Hepatocyte (in vitro differentiated cells): ENCODE data around the gene TAS2R10.

ENCODE experiments used
- EZH2 ChIP-seq: fragments of 200-600 bp; sonication (generic); IDR thresholded peaks from 2 replicates; pipeline ENCODE4 v1.6.1; 2016; ENCODE audit warnings: antibody characterized with exemption, mild to moderate bottlenecking, borderline replicate concordance
- EZH2phosphoT487 ChIP-seq: fragments of 200-600 bp; sonication (generic); IDR thresholded peaks from one replicate; pipeline ENCODE4 v1.6.1; 2018; ENCODE audit warnings: antibody characterized with exemption, mild to moderate bottlenecking, low read depth, moderate library complexity; ENCODE audit not compliant: unreplicated experiment, severe bottlenecking
- TF ChIP-seq, protein P1 (sequence below): fragments of 200-600 bp; sonication (generic); IDR thresholded peaks from 2 replicates; pipeline ENCODE4 v1.5.1; 2016; ENCODE audit warnings: antibody characterized with exemption, mild to moderate bottlenecking; ENCODE audit not compliant: poor library complexity

DNA sequence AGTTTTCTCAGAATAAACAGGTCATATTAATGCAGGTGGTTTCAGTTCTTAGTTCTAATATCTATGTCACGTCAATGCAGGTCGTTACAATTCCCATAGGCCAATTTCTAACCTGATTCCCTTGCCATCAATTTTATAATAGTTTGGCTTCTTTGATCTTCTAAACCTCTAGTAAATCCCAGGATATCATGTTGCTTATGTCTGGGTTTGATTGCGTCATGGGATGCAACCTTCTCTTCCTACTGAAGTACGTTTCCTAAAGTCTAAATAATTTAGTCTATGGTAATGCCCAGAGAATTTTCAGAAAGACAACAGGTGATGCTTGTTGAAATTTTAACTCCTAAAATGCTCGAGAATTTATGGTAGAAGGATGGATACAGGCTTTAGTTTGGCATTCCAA lies 42.9 kb downstream of the TAS2R10 start:
- TF ChIP-seq, protein P1, sequence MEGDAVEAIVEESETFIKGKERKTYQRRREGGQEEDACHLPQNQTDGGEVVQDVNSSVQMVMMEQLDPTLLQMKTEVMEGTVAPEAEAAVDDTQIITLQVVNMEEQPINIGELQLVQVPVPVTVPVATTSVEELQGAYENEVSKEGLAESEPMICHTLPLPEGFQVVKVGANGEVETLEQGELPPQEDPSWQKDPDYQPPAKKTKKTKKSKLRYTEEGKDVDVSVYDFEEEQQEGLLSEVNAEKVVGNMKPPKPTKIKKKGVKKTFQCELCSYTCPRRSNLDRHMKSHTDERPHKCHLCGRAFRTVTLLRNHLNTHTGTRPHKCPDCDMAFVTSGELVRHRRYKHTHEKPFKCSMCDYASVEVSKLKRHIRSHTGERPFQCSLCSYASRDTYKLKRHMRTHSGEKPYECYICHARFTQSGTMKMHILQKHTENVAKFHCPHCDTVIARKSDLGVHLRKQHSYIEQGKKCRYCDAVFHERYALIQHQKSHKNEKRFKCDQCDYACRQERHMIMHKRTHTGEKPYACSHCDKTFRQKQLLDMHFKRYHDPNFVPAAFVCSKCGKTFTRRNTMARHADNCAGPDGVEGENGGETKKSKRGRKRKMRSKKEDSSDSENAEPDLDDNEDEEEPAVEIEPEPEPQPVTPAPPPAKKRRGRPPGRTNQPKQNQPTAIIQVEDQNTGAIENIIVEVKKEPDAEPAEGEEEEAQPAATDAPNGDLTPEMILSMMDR = no peak
- TF ChIP-seq EZH2phosphoT487 = no peak
- TF ChIP-seq EZH2 = no peak
